Measurements from ENCODE around the gene MYBPC2.

DNA sequence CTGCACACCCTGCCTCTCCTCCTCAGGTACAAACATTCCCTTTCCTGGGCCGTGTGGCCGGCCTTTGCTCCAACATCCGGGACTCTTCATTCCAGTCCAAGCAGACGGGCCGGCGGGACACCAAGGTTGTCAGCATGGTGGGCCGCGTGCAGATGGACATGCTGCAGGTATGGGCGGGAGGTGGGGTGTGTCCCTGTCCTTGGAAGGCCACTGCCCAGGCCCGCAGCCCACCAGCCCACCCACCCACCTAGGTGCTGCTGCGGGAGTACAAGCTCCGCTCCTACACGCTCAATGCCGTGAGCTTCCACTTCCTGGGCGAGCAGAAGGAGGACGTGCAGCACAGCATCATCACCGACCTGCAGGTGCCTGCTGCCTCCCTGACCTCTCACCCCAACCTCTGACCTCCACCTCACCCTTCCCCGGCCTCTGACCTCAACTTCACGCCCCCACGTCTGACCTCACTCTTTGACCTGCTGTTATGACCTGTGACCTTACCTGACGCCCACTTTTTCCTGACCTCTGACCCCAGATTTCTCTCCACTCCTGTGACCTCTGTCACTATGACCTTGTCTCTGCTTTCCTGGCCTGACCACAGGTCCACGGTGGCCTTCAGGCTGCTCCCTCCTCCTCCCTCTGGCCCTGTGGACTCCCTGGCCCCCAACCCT lies 26.4 kb upstream of the MYBPC2 start:
- TF ChIP-seq, protein P1, sequence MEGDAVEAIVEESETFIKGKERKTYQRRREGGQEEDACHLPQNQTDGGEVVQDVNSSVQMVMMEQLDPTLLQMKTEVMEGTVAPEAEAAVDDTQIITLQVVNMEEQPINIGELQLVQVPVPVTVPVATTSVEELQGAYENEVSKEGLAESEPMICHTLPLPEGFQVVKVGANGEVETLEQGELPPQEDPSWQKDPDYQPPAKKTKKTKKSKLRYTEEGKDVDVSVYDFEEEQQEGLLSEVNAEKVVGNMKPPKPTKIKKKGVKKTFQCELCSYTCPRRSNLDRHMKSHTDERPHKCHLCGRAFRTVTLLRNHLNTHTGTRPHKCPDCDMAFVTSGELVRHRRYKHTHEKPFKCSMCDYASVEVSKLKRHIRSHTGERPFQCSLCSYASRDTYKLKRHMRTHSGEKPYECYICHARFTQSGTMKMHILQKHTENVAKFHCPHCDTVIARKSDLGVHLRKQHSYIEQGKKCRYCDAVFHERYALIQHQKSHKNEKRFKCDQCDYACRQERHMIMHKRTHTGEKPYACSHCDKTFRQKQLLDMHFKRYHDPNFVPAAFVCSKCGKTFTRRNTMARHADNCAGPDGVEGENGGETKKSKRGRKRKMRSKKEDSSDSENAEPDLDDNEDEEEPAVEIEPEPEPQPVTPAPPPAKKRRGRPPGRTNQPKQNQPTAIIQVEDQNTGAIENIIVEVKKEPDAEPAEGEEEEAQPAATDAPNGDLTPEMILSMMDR (IDR thresholded peaks at IDR 0.05): no peak
- no peak for TF ChIP-seq EZH2 (IDR thresholded peaks at IDR 0.05; ENCODE audit: borderline replicate concordance, insufficient read depth, low read depth, low read length, poor library complexity, severe bottlenecking)

Data from B cell (primary cell).